ENCODE results near the gene TATDN3.
"Not testable (repeated sequence)": the region's sequence is repeated elsewhere in the genome, so short reads cannot be mapped to it uniquely, and the experiment has no call there.

The TATDN3 gene

DNA sequence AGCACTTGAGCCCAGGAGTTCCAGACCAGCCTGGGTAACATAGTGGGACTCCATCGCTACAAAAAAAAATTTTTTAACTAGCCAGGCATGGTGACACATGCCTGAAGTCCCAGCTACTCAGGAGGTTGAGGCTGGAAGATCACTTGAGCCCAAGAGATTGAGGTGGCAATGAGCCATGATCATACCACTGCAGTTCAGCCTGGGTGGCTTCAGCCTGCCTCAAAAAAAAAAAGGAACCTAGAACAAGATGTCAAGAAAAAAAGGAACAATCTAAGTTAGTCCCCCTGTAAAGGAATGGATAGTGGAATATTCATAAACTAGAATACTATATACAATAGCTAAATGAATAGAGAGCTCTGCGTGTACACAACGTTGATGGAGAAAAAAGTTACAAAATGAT, 14.5 kb upstream of the TATDN3 start:
- DNase-seq, result no peak

- not testable (repeated sequence) for DNase-seq
Measured at GRCh38 chr1:212779086-212779485, 12.6 kb upstream of the TATDN3 start.

DNA sequence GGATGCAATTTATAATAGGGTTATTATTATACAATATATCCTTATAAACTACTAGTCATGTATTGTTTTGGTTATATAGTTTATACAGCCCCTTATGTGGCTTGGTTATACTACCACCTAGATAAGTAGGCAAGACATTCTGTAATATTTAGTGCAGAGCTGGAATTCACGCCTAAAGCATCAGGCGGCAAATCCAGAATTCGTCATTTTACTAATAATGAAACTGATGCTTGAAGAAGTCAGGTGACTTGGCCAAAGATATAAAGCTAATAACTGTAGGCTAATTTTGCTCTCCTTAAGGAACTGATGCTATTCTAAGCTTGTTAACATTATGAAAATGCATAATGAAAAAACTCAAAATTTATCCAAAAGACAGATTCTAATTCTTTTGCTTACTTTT, 10.9 kb upstream of the TATDN3 start:
- DNase-seq, result no peak

DNA sequence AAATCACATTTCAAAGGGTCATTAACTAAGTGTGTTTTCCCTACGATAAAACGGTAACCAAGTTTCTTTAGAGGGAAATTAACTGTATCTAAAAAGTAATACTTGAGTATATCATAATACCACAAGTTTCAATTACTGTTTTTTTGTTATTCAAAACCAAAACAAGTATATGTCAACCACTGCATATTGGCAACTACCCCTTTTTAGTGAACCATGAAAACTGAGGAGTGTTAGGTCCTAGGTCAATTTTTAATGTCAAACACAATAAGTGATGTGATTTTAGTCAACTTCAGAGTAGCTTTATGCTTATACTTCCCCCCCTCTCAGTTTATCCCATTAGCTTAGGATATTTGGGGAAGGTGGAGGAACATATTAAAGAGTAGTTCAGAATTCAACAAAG, 10.5 kb upstream of the TATDN3 start:
- DNase-seq, result no peak

GRCh38 chr1:212782422-212783154, 9.1 kb upstream of the TATDN3 start:
- DNase-seq, result peak; percentile 28

DNA sequence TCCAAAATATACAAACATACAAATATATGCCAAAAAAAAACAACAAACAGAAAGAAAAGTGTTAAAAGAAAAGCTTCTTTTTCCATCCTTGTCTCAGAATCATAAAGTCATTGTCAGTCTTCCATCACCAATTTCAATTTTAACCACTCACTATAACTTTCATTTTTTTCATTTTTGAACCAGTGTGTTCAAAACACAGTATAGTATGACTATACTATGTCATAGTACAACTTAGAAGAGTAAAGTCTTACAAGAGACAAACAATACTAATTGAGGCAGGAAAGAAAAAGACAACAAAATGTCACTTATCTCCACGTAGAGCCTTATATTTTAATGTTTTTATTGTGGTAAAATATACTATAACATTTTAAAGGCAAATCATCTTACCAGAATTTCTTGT, 7.7 kb upstream of the TATDN3 start:
- no peak for DNase-seq

GRCh38 chr1:212785871-212786270, 5.8 kb upstream of the TATDN3 start:
- DNase-seq, result no peak

DNA sequence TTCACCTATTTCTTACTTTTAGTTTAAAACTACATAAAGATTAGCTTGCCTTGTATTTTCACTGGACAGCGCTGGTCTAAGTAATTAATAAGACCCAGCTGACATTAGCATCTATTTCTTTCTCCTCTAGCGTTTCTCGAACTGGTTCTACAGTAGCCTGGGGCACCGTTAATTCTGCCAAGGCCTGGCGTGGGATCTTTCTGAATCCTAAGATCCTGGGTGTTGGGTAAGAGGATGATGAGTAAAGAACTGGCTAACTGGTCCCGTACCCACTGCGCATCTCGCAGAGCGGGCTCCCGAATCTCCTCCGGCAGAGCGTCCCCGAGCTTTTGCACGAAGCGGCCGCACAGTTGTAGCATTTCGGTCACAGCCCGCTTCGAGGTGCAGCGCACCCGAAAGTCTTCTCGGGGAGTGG, 426 bp upstream of the TATDN3 start:
- DNase-seq, result peak; percentile 76

DNA sequence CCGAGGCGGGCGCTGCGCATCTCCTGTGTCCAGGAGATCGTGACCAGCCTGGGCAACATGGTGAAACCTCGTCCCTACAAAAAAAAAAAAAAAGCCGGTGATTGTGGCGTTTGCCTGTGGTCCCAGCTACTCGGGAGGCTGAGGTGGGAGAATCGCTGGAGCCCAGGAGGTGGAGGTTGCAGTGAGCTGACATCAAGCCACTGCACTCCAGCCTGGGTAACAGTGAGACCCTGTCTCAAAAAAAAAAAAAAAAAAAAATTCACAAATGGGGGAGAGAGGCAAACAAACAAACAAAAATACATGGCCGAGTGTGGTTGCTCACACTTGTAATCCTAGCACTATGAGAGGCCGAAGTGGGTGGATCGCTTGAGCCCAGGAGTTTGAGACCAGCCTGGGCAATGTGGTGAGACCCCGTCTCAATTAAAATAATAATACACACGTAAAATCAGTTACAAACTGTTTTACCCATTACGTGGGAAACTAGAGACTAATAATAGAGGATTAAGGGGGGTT, 758 bp downstream of the TATDN3 start:
- DNase-seq, result no peak

DNA sequence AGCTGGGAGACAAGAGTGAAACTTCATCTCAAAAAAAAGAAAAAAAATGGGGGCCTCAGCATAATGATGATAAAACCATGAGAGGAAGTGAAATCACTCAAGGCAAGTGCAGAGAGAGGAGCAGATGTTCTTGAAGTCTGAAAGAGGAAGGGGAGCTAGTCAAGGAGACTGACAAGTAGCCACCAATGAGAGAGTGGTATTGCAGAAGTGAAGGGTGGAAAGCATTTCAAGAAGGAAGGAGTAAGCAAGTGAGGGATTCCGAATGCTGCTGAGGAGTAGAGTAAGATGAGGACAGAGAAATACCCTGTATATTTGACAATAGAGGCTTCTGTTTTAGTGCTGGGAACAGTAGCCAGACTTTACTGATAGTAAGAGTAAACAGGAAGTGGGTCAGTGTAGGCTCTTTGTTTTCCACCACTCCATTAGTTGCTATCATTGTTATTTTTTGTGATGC, 2.9 kb downstream of the TATDN3 start:
- no peak for DNase-seq

- DNase-seq, result no peak
Measured at GRCh38 chr1:212797681-212798080, 6.0 kb downstream of the TATDN3 start.

DNA sequence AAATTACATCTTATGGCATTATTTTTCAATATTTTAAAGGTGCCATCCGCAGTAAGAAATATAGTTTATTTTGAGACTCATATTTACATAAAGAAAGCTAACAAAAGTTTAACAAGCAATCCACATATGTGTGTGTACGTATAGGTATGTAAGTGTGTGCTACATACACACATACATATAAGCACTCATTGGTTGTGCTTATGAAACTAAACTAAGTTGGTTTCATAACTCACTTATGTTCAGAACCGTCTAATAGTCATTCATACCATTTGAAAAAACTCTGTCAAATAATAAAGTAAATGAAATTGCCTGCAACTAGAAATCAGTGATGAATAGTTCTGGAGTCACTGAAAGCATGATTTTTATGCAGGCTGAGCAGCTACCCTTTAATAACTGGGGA, 14.1 kb downstream of the TATDN3 start:
- no peak for DNase-seq

DNA sequence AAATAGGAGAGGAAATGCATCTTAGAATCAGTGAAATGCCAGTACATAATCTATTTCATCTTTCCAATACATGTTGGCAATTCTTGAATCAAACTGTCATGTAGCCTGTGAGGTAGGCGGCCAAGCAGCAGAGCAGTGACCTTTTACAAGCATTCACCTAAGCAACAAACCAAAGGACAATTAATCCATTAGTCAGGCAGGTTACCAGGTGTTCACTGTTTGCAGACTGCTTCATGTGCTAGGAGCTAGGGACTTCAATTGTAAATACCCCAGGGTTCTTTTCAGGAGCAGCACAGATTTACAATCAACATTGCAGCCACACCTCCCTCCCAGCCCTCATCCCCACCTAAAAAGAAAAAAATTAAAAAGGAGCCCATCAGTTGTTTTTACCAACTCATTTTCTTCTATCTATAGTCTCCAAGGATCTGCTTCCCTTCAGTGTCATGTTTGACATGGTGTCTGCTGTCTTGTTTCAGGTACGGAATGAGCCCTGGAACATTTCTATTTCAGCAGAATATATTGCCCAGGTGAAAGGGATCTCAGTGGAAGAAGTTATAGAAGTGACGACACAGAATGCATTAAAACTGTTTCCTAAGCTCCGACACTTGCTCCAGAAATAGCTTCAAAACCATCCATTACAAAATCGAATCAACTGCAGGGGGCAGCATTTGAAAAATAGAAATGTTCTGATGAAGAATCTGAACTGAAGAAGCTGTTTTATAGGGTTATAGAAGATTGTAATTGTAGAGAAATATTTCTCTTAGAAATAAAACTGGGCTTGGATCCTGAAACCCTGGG, 23.0 kb downstream of the TATDN3 start:
- no peak for DNase-seq

DNA sequence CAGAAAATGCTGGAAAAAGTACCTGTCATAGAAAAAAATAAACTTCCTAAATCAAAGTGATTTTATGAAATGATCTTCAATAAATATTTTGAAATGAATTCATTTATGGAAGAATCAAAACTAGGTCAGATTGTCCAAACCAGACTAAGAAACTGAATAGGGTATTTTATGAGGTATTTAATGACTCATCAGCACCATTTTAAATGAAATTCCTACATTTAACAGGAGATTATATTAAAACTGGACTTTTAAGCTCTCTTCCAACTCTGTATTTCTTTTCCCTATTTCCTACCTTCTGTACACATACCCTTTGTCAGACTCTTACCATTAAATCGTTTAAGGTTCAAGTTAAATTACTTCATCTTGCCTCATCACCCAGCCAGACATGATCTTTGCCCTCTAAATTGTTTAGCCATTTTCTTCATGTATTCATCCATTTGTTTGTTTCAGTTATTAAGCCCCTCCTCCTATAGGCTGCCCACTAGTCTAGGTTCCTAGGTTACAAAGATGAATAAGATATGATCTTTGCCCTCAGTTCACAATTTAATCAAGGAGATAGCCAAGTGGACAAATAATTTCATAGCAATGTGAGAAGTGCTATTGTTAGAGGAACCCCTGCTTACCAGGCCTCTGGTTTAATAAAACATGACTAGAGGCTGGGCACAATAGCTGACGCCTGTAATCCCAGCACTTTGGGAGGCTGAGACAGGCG, 25.0 kb downstream of the TATDN3 start:
- no peak for DNase-seq

DNA sequence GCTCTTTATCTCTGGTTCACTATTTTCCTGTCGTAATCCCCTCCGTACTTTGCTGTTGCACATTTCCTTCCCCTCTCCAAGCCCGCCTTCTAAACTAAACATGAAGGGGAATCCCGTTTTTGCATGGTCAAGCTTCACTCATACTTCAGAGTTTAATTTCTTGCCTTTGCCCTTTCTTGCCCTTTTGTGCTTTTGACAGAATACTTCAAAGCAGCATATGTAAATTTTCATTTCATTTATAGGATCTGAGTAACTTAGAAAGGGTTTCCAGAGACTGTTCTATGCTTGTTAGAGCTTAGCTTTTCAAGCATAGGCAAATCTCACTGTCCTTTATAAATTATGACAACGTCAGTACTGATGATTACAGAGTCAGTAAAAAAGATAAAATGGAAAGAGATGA, 28.0 kb downstream of the TATDN3 start:
- DNase-seq, result no peak

DNA sequence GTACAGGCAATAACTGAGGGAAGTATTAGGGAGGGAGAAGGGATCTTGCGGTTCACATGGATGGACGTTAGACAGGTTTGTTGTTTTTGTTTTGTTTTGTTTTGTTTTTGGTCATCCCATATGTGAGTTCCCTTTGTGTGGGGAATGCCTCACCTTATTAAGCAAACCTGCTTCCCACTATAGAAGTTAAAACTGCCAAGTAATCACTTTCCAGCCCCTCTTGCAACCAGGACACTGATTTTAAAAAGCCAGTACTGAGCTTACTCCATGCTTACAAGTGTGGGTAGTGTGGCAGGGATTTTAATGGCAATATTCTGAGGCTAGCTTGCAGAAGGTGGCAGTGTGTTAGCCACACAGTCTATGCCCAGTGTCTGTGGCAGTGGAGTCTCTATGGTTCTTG, 29.3 kb downstream of the TATDN3 start:
- DNase-seq, result no peak

DNA sequence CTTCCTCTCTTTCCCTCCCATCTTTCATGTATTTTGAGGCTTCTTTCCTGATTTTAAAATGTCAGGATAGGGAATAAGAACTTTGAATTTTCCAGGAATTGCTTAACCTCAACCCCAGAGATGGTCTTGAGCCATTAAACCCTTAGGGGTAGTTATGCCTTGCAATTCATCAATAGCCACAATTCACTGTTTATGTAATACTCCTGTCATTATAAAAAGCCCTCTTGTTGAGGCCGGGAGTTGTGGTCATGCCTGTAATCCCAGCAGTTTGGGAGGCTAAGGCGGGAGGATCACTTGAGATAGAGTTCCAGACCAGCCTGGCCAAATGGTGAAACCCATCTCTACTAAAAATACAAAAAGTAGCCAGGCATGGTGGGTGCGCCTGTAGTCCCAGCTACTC, 31.3 kb downstream of the TATDN3 start:
- DNase-seq, result no peak

GRCh38 chr1:212824201-212824600, 32.5 kb downstream of the TATDN3 start:
- no peak for DNase-seq

GRCh38 chr1:212825798-212826452, 34.2 kb downstream of the TATDN3 start:
- no peak for DNase-seq

- DNase-seq, result no peak
Measured at GRCh38 chr1:212827171-212827776, 35.6 kb downstream of the TATDN3 start.

DNA sequence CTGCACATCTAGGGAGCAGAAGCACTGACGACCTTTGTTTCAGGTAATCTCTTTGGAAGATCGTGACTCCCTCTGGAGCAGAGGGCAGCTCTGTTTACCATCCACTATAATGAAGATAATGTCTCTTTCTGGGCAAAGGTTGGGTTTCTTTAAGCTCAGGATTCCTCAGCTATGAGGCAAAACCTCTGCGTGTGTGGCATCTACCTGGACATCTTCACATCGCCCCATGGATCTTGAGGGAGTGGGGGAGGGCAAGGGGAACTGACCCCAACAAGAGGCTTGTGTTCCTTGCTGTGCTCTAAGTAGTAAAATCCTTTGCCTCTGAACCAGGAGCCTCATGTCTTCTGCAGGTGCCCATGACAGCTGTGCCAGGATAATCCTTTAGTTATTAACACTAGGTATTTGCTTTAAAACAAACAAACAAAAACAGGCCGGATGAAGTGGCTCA, 36.2 kb downstream of the TATDN3 start:
- DNase-seq, result no peak

- no peak for DNase-seq
Measured at GRCh38 chr1:212828395-212828794, 36.7 kb downstream of the TATDN3 start.
